Stomach (tissue), 4 donors: ENCODE data around the gene TET1.

Experiments
- CTCF ChIP-seq, 7 experiments: fragments of 450-650 bp in 4 of 7; fragments of 200-600 bp in 3 of 7; sonication (generic) in 3 of 7; IDR thresholded peaks; one replicate each; pipeline ENCODE4 v1.5.1; 2016 to 2019; ENCODE audit warnings: antibody characterized with exemption in 7 of 7, control low read depth in 2 of 7, mild to moderate bottlenecking in 1 of 7
- POLR2AphosphoS5 ChIP-seq, 3 donors: sonication (generic); formaldehyde crosslinking; IDR thresholded peaks; one replicate each; pipeline ENCODE4 v1.6.1; 2016; ENCODE audit warnings: antibody characterized with exemption in 3 of 3

GRCh38 chr10:68526634-68527307 lies 33.4 kb upstream of the TET1 start:
- no peak for TF ChIP-seq CTCF (IDR thresholded peaks at IDR 0.05)
- TF ChIP-seq POLR2AphosphoS5 (IDR thresholded peaks at IDR 0.05), result no peak
